Body of pancreas (tissue), 4 donors: ENCODE data around the gene DEFB123. TPM values are rescaled to one million over a fixed set of nuclear protein-coding genes. Genes with fewer than 3 reads are reported as not detected.

ENCODE experiments used
- ATAC-seq: fragments of 150-250 bp; one replicate; pipeline ENCODE4 v1.9.1; 2016
- DNase-seq, 4 donors: peaks; one replicate each; pipeline ENCODE4 v3.0.0-alpha.2; 2019
- H3K27ac ChIP-seq, 4 donors: fragments of 200-600 bp; sonication (generic); 1 replicate in 3 of 4; 2 replicates in 1 of 4; pipeline versions ENCODE4 v1.5.1 to v1.6.1; 2016 to 2019; ENCODE audit warnings: mild to moderate bottlenecking in 1 of 4, mixed read lengths in 1 of 4, moderate library complexity in 1 of 4
- H3K27me3 ChIP-seq, 2 donors: fragments of 200-600 bp; sonication (generic); one replicate each; pipeline ENCODE4 v1.6.0; 2016; ENCODE audit warnings: mild to moderate bottlenecking in 1 of 2
- H3K36me3 ChIP-seq, 2 donors: fragments of 200-600 bp; sonication (generic); replicated peaks in 1 of 2; 2 replicates each; pipeline ENCODE4 v1.5.1; 2016; ENCODE audit warnings: low read depth in 2 of 2; ENCODE audit not compliant: insufficient read depth in 1 of 2
- H3K4me1 ChIP-seq: fragments of 200-600 bp; sonication (generic); one replicate; pipeline ENCODE4 v1.6.0; 2016
- H3K4me3 ChIP-seq, 2 donors: fragments of 200-600 bp; sonication (generic); 1 replicate in 1 of 2; 2 replicates in 1 of 2; pipeline ENCODE4 v1.5.1; 2016 to 2019
- H3K9me3 ChIP-seq, 3 donors: fragments of 200-600 bp; sonication (generic); 1 replicate in 2 of 3; 2 replicates in 1 of 3; pipeline ENCODE4 v1.5.1; 2016
- CTCF ChIP-seq, 7 experiments: fragments of 450-650 bp in 4 of 7; fragments of 200-600 bp in 3 of 7; sonication (generic) in 3 of 7; IDR thresholded peaks; one replicate each; pipeline ENCODE4 v1.5.1; 2016 to 2019; ENCODE audit warnings: antibody characterized with exemption in 7 of 7
- POLR2A ChIP-seq, 3 donors: fragments of 450-650 bp; IDR thresholded peaks; one replicate each; pipeline ENCODE4 v1.6.1; 2016; ENCODE audit warnings: antibody characterized with exemption in 3 of 3, mild to moderate bottlenecking in 2 of 3
- WGBS, 2 donors: methylation state at CpG; one replicate each; pipeline ENCODE4 v1.1.5; 2017; 5-methylcytosine and 5-hydroxymethylcytosine counted together
- intact Hi-C: fragments of 100-400 bp; cut with DNase I; formaldehyde crosslinking; loops from one replicate; pipeline ENCODE4 v1.15.1; 2023
- total RNA-seq, 2 donors: library from RNA; depleted of rRNA; stranded (reverse); fragments of >200 nt; gene quantifications; one replicate each; pipeline ENCODE4 v1.1.0, GENCODE V29; 2016

DEFB123 gene
- total RNA-seq, 2 donors from 2014 or later: not detected

- DNase-seq: no peak
- Histone ChIP-seq H3K27me3 (no peaks in the 10 kb centered on the region), H3K36me3 (no peaks in the 10 kb centered on the region), H3K4me3 (no peak overlapping the region), H3K9me3 (no peaks in the 10 kb centered on the region), H3K4me1 (no peaks in the 10 kb centered on the region), H3K27ac (no peak overlapping the region)
- WGBS, 2 donors: 41 to 48% methylated on average over 4 of the region's 4 CpGs
- intact Hi-C loops: no loop called here
- ATAC-seq: no peak
- TF ChIP-seq POLR2A (IDR thresholded peaks at IDR 0.05) (no peak), CTCF (IDR thresholded peaks at IDR 0.05) (no peak)
These were observed 9.8 kb upstream of the DEFB123 start for GRCh38 chr20:31430568-31431115.

- DNase-seq (no peak), ATAC-seq (no peak)
- 59 to 68% methylated on average over 12 of the region's 12 CpGs for WGBS, 2 donors
- no peak overlapping the region for H3K4me3 ChIP-seq
- H3K27ac ChIP-seq: no peak overlapping the region
- H3K36me3 ChIP-seq: no peaks in the 10 kb centered on the region
- no peaks in the 10 kb centered on the region for H3K27me3 ChIP-seq
- no peaks in the 10 kb centered on the region for H3K9me3 ChIP-seq
- no peaks in the 10 kb centered on the region for H3K4me1 ChIP-seq
- TF ChIP-seq POLR2A (IDR thresholded peaks at IDR 0.05) (no peak), CTCF (IDR thresholded peaks at IDR 0.05) (no peak)
- intact Hi-C loops: no loop called here
These were observed 5.8 kb downstream of the DEFB123 start for GRCh38 chr20:31446084-31446819.

- WGBS, 2 donors: 55 to 60% methylated on average over 8 of the region's 8 CpGs
- intact Hi-C loops: no loop called here
These were observed 9.3 kb downstream of the DEFB123 start for GRCh38 chr20:31449511-31450414.

GRCh38 chr20:31452575-31452974, 12.1 kb downstream of the DEFB123 start:
- Histone ChIP-seq H3K27me3 (no peaks in the 10 kb centered on the region), H3K36me3 (no peaks in the 10 kb centered on the region), H3K9me3 (no peaks in the 10 kb centered on the region), H3K27ac (no peak overlapping the region), H3K4me1 (no peaks in the 10 kb centered on the region), H3K4me3 (no peak overlapping the region)
- WGBS, 2 donors: 54 to 63% methylated on average over 2 of the region's 2 CpGs
- DNase-seq (no peak), ATAC-seq (no peak)
- TF ChIP-seq CTCF (IDR thresholded peaks at IDR 0.05) (no peak), POLR2A (IDR thresholded peaks at IDR 0.05) (no peak)
- intact Hi-C loops: no loop called here

More at GRCh38 chr20:31449511-31450414, 9.3 kb downstream of the DEFB123 start:
- Histone ChIP-seq H3K4me3 (no peak overlapping the region), H3K9me3 (no peaks in the 10 kb centered on the region), H3K4me1 (no peaks in the 10 kb centered on the region), H3K27me3 (no peaks in the 10 kb centered on the region), H3K27ac (no peak overlapping the region), H3K36me3 (no peaks in the 10 kb centered on the region)
- no peak for TF ChIP-seq CTCF (IDR thresholded peaks at IDR 0.05)
- ATAC-seq (no peak), DNase-seq (no peak)
